Measurements from ENCODE around the gene DAPK1.

The DAPK1 gene

DNA sequence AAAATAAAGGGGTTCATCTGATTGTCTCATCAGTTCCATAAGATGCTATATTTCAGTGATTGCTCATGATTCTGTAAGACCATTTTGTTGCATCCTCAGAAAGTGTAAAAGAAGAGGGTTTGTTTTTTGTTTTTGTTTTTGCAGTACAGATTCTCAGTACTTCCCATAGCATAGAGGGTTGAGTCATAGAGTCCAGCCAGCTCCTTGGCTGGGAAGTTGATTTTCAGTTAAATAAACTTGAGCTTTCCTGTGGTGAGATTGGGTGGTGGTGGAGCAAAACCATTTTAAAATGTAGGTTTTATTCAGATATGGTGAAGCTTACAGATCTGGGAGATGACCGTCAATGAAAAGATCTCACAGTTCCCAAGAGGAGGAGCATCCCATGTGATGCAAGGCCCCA lies 48.2 kb downstream of the DAPK1 start:
- TF ChIP-seq EZH2 (IDR thresholded peaks at IDR 0.05; ENCODE audit: borderline replicate concordance, low read length), result no peak
- no peak for TF ChIP-seq CTCF (IDR thresholded peaks at IDR 0.05; ENCODE audit: low read length)
- Histone ChIP-seq H2AFZ (ENCODE audit: low read length) (no peak overlapping the region), H3K4me3 (ENCODE audit: low read depth, low read length, poor library complexity, severe bottlenecking) (no peak overlapping the region), H3K27me3 (ENCODE audit: insufficient read depth, low read length) (no peaks in the 10 kb centered on the region), H3F3A (ENCODE audit: insufficient read depth, low read length) (no peaks in the 10 kb centered on the region), H3K4me1 (ENCODE audit: insufficient read depth, low read length, severe bottlenecking) (peaks cover 16% of the 10 kb centered on the region), H3K79me2 (ENCODE audit: insufficient read depth, low read length) (no peaks in the 10 kb centered on the region), H4K20me1 (ENCODE audit: insufficient read depth, low read length) (no peaks in the 10 kb centered on the region), H3K9me2 (ENCODE audit: low read depth, low read length) (no peaks in the 10 kb centered on the region), H3K4me2 (ENCODE audit: low read length) (no peak overlapping the region), H3K9ac (ENCODE audit: low read length) (no peak overlapping the region), H3K36me3 (ENCODE audit: insufficient read depth, low read length) (no peaks in the 10 kb centered on the region; the same call in 1 of the 2 replicates), H3K27ac (ENCODE audit: low read depth, low read length, poor library complexity, severe bottlenecking) (no peak overlapping the region), H3K9me3 (ENCODE audit: low read length) (no peaks in the 10 kb centered on the region)

GRCh38 chr9:87546704-87547103 lies 49.0 kb downstream of the DAPK1 start:
- Histone ChIP-seq H3F3A (ENCODE audit: insufficient read depth, low read length) (no peaks in the 10 kb centered on the region), H3K4me2 (ENCODE audit: low read length) (no peak overlapping the region), H3K27me3 (ENCODE audit: insufficient read depth, low read length) (no peaks in the 10 kb centered on the region), H3K4me3 (ENCODE audit: low read depth, low read length, poor library complexity, severe bottlenecking) (no peak overlapping the region), H3K9me2 (ENCODE audit: low read depth, low read length) (no peaks in the 10 kb centered on the region), H3K9me3 (ENCODE audit: low read length) (no peaks in the 10 kb centered on the region), H3K4me1 (ENCODE audit: insufficient read depth, low read length, severe bottlenecking) (peaks cover 17% of the 10 kb centered on the region), H3K27ac (ENCODE audit: low read depth, low read length, poor library complexity, severe bottlenecking) (no peak overlapping the region), H3K9ac (ENCODE audit: low read length) (no peak overlapping the region), H2AFZ (ENCODE audit: low read length) (no peak overlapping the region), H3K79me2 (ENCODE audit: insufficient read depth, low read length) (no peaks in the 10 kb centered on the region), H4K20me1 (ENCODE audit: insufficient read depth, low read length) (no peaks in the 10 kb centered on the region), H3K36me3 (ENCODE audit: insufficient read depth, low read length) (no peaks in the 10 kb centered on the region; the same call in 1 of the 2 replicates)
- no peak for TF ChIP-seq EZH2 (IDR thresholded peaks at IDR 0.05; ENCODE audit: borderline replicate concordance, low read length)
- TF ChIP-seq CTCF (IDR thresholded peaks at IDR 0.05; ENCODE audit: low read length), result no peak

GRCh38 chr9:87547671-87548081 lies 50.0 kb downstream of the DAPK1 start:
- Histone ChIP-seq H3K4me1 (ENCODE audit: insufficient read depth, low read length, severe bottlenecking) (peaks cover 17% of the 10 kb centered on the region), H3K79me2 (ENCODE audit: insufficient read depth, low read length) (no peaks in the 10 kb centered on the region), H3K9ac (ENCODE audit: low read length) (no peak overlapping the region), H3K9me3 (ENCODE audit: low read length) (no peaks in the 10 kb centered on the region), H3F3A (ENCODE audit: insufficient read depth, low read length) (no peaks in the 10 kb centered on the region), H3K4me3 (ENCODE audit: low read depth, low read length, poor library complexity, severe bottlenecking) (no peak overlapping the region), H3K27me3 (ENCODE audit: insufficient read depth, low read length) (no peaks in the 10 kb centered on the region), H4K20me1 (ENCODE audit: insufficient read depth, low read length) (no peaks in the 10 kb centered on the region), H3K9me2 (ENCODE audit: low read depth, low read length) (no peaks in the 10 kb centered on the region), H3K4me2 (ENCODE audit: low read length) (no peak overlapping the region), H3K27ac (ENCODE audit: low read depth, low read length, poor library complexity, severe bottlenecking) (no peak overlapping the region), H2AFZ (ENCODE audit: low read length) (no peak overlapping the region), H3K36me3 (ENCODE audit: insufficient read depth, low read length) (no peaks in the 10 kb centered on the region; the same call in 1 of the 2 replicates)
- TF ChIP-seq CTCF (IDR thresholded peaks at IDR 0.05; ENCODE audit: low read length) (no peak), EZH2 (IDR thresholded peaks at IDR 0.05; ENCODE audit: borderline replicate concordance, low read length) (no peak)

Data from OCI-LY1 (cell line).